ENCODE data around the gene IFIT3. TPM values are rescaled to one million over a fixed set of nuclear protein-coding genes. Genes with fewer than 3 reads are reported as not detected.

IFIT3 gene
- total and polyA plus RNA-seq, 2 donors (not counting 1 experiment from before 2014, with no cell fraction given): 1.5 to 4.2 TPM

DNA sequence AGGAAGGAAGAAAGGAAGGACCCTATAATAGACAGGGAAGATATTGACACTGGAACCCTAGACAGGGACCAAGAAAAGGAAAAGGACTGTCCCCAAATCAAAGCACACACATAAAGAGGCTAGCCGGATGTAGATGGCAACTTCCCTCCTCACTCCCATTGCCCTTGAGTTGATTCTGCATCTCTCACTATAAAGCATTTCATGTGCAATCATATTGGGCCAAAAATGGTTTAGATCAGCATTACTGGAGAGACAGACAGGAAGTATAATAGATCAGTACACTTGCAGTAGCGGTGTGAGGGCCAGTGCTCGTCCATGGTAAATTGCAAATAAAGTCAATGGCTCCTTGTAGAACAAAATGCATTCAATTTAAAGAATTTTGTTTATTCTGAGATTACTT is 8.4 kb downstream of the IFIT3 start:
- no CpG with 5 or more reads among the region's 3 CpGs for whole genome bisulfite sequencing (ENCODE audit: insufficient coverage)
- Mint-ChIP-seq H3K27me3 (no peaks in the 10 kb centered on the region), H3K4me1 (peaks cover 32% of the 10 kb centered on the region), H3K4me3 (no peak overlapping the region), H3K9me3 (ENCODE audit: insufficient read depth) (no peaks in the 10 kb centered on the region), H3K27ac (no peak overlapping the region)
- H3K27ac ChIP-seq (ENCODE audit: low read length in 2 of 2): no peak overlapping the region
- no peak overlapping the region for H3K4me3 ChIP-seq (ENCODE audit: control extremely low read depth in 1 of 5, extremely low read depth in 1 of 5, insufficient read depth in 1 of 5, low read depth in 2 of 5, low read length in 4 of 5)
- H3K9me3 ChIP-seq (ENCODE audit: control extremely low read depth in 1 of 3, control insufficient read depth in 2 of 3, insufficient read depth in 1 of 3, low read length in 2 of 3): no peaks in the 10 kb centered on the region
- H3K27me3 ChIP-seq (replicated peaks in 1 of 4; ENCODE audit: control extremely low read depth in 1 of 4, control insufficient read depth in 3 of 4, insufficient read depth in 4 of 4, low read length in 3 of 4): no peaks in the 10 kb centered on the region
- no peak overlapping the region for H3K4me2 ChIP-seq (replicated peaks; ENCODE audit: low read depth, low read length, poor library complexity, severe bottlenecking)
- no peaks in the 10 kb centered on the region for H4K20me1 ChIP-seq (ENCODE audit: control insufficient read depth, insufficient read depth, low read length, poor library complexity, severe bottlenecking)
- DNase-seq: no peak
- CTCF ChIA-PET: no interaction called here
- peaks cover 27% of the 10 kb centered on the region for H3K79me2 ChIP-seq (ENCODE audit: control insufficient read depth, insufficient read depth, low read length)
- H3K36me3 ChIP-seq (replicated peaks in 1 of 2; ENCODE audit: control extremely low read depth in 1 of 2, control insufficient read depth in 1 of 2, extremely low read depth in 1 of 2, insufficient read depth in 2 of 2, low read length in 1 of 2): peaks cover 0 to 19% of the 10 kb centered on the region in 2 experiments
- no peak for TF ChIP-seq CTCF (IDR thresholded peaks at IDR 0.05)
- no peak for TF ChIP-seq EZH2 (IDR thresholded peaks at IDR 0.05; ENCODE audit: borderline replicate concordance, insufficient read depth, low read depth, low read length, poor library complexity, severe bottlenecking)
- no peak for ATAC-seq (ENCODE audit: low read depth)
- POLR2A ChIA-PET: no interaction called here
- no peak overlapping the region for H3K9ac ChIP-seq (ENCODE audit: low read length)
- H3K4me1 ChIP-seq (ENCODE audit: control insufficient read depth in 2 of 2, insufficient read depth in 2 of 2, low read length in 2 of 2): peaks cover 25 to 38% of the 10 kb centered on the region in 2 donors
- intact Hi-C loops (cut with micrococcal nuclease): no loop called here
- H2AFZ ChIP-seq (ENCODE audit: insufficient read depth, low read depth, low read length, poor library complexity, severe bottlenecking): no peak overlapping the region

DNA sequence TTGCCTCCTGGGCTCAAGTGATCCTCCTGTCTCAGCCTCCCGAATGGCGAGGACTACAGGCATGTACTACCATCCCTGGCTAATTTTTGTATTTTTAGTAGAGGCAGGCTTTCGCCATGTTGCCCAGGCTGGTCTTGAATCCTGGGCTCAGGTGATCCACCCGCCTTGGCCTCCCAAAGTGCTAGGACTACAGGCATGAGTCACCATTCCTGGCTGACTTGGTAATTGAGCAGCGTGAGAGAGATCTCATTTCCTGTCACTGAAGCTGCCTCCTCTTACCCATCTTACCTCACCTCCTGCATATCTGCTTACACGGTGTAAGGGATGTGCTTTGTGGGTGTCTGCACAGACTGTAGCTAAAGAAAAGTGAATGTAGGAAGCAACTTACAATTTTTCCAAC is 9.7 kb downstream of the IFIT3 start:
- peaks cover 0 to 19% of the 10 kb centered on the region in 2 experiments for H3K36me3 ChIP-seq (replicated peaks in 1 of 2; ENCODE audit: control extremely low read depth in 1 of 2, control insufficient read depth in 1 of 2, extremely low read depth in 1 of 2, insufficient read depth in 2 of 2, low read length in 1 of 2)
- no peak overlapping the region for H3K27ac Mint-ChIP-seq
- ATAC-seq (ENCODE audit: low read depth) (no peak), DNase-seq (no peak)
- no peaks in the 10 kb centered on the region for H3K27me3 ChIP-seq (replicated peaks in 1 of 4; ENCODE audit: control extremely low read depth in 1 of 4, control insufficient read depth in 3 of 4, insufficient read depth in 4 of 4, low read length in 3 of 4)
- H3K4me2 ChIP-seq (replicated peaks; ENCODE audit: low read depth, low read length, poor library complexity, severe bottlenecking): no peak overlapping the region
- H2AFZ ChIP-seq (ENCODE audit: insufficient read depth, low read depth, low read length, poor library complexity, severe bottlenecking): no peak overlapping the region
- WGBS (ENCODE audit: insufficient coverage): 86% methylated on average over 2 of the region's 6 CpGs
- H3K9ac ChIP-seq (ENCODE audit: low read length): no peak overlapping the region
- H3K27ac ChIP-seq (ENCODE audit: low read length in 2 of 2): no peak overlapping the region
- H3K79me2 ChIP-seq (ENCODE audit: control insufficient read depth, insufficient read depth, low read length): peaks cover 27% of the 10 kb centered on the region
- TF ChIP-seq EZH2 (IDR thresholded peaks at IDR 0.05; ENCODE audit: borderline replicate concordance, insufficient read depth, low read depth, low read length, poor library complexity, severe bottlenecking) (no peak), CTCF (IDR thresholded peaks at IDR 0.05) (no peak)
- no peak overlapping the region for H3K4me3 Mint-ChIP-seq
- H3K4me3 ChIP-seq (ENCODE audit: control extremely low read depth in 1 of 5, extremely low read depth in 1 of 5, insufficient read depth in 1 of 5, low read depth in 2 of 5, low read length in 4 of 5): no peak overlapping the region
- no peaks in the 10 kb centered on the region for H3K9me3 ChIP-seq (ENCODE audit: control extremely low read depth in 1 of 3, control insufficient read depth in 2 of 3, insufficient read depth in 1 of 3, low read length in 2 of 3)
- H4K20me1 ChIP-seq (ENCODE audit: control insufficient read depth, insufficient read depth, low read length, poor library complexity, severe bottlenecking): no peaks in the 10 kb centered on the region
- H3K27me3 Mint-ChIP-seq: no peaks in the 10 kb centered on the region
- CTCF ChIA-PET: interaction anchor here (1.6 kb wide), 1 partner anchor 32 kb away, joined by 3 read pairs; no protein-coding TSS in a partner anchor
- intact Hi-C loops (cut with micrococcal nuclease): no loop called here
- H3K4me1 ChIP-seq (ENCODE audit: control insufficient read depth in 2 of 2, insufficient read depth in 2 of 2, low read length in 2 of 2): peaks cover 18 to 26% of the 10 kb centered on the region in 2 donors
- no peaks in the 10 kb centered on the region for H3K9me3 Mint-ChIP-seq (ENCODE audit: insufficient read depth)
- peaks cover 21% of the 10 kb centered on the region for H3K4me1 Mint-ChIP-seq
- POLR2A ChIA-PET: no interaction called here
